ENCODE measurements around the gene FILIP1L. TPM values are rescaled to one million over a fixed set of nuclear protein-coding genes. Genes with fewer than 3 reads are reported as not detected.

FILIP1L gene
- total RNA-seq, 1 donor from 2014 or later: 41.5 TPM

DNA sequence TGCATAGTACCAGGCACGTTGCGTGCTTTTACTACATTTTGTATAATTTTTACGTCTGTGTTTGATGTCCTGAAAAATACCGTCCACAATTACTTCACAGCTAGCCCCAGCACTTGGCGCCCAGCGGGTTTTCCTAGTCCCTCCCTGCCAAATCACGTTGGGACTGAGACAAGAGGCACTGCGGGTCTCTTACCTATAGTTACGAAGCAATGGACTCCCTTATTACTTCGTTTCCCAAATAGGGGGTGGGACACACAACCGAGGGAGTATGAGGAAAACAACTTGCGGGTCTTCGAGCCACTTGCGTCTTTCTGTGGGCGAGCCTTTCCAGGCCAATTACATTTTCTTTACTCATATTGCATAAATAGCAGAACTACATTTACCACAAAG is 297.3 kb downstream of the FILIP1L start:
- intact Hi-C loops (cut with DNase I): no loop called here
- no peaks in the 10 kb centered on the region for H3K36me3 ChIP-seq
- H3K4me1 ChIP-seq: peaks cover 16% of the 10 kb centered on the region
- H3K27me3 ChIP-seq: no peaks in the 10 kb centered on the region
- TF ChIP-seq, protein P1, sequence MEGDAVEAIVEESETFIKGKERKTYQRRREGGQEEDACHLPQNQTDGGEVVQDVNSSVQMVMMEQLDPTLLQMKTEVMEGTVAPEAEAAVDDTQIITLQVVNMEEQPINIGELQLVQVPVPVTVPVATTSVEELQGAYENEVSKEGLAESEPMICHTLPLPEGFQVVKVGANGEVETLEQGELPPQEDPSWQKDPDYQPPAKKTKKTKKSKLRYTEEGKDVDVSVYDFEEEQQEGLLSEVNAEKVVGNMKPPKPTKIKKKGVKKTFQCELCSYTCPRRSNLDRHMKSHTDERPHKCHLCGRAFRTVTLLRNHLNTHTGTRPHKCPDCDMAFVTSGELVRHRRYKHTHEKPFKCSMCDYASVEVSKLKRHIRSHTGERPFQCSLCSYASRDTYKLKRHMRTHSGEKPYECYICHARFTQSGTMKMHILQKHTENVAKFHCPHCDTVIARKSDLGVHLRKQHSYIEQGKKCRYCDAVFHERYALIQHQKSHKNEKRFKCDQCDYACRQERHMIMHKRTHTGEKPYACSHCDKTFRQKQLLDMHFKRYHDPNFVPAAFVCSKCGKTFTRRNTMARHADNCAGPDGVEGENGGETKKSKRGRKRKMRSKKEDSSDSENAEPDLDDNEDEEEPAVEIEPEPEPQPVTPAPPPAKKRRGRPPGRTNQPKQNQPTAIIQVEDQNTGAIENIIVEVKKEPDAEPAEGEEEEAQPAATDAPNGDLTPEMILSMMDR (IDR thresholded peaks at IDR 0.05): no peak
- TF ChIP-seq POLR2AphosphoS5 (IDR thresholded peaks at IDR 0.05; ENCODE audit: insufficient read depth in 1 of 2, low read depth in 1 of 2): no peak
- no peak for TF ChIP-seq POLR2A (IDR thresholded peaks at IDR 0.05)
- H3K4me3 ChIP-seq: peak overlapping the region; percentile 70 to 73
- DNase-seq (ENCODE audit: extremely low spot score in 2 of 2): no peak
- H3K9me3 ChIP-seq: no peaks in the 10 kb centered on the region
- H3K27ac ChIP-seq: peak overlapping the region; percentile 82

- Histone ChIP-seq H3K36me3 (no peaks in the 10 kb centered on the region), H3K27ac (no peak overlapping the region), H3K9me3 (no peaks in the 10 kb centered on the region), H3K27me3 (no peaks in the 10 kb centered on the region), H3K4me3 (no peak overlapping the region), H3K4me1 (no peaks in the 10 kb centered on the region)
- no peak for DNase-seq (ENCODE audit: extremely low spot score in 2 of 2)
- intact Hi-C loops (cut with DNase I): no loop called here
- TF ChIP-seq POLR2A (IDR thresholded peaks at IDR 0.05): no peak
- no peak for TF ChIP-seq POLR2AphosphoS5 (IDR thresholded peaks at IDR 0.05; ENCODE audit: insufficient read depth in 1 of 2, low read depth in 1 of 2)
- TF ChIP-seq, protein P1 (IDR thresholded peaks at IDR 0.05): no peak
Measured at GRCh38 chr3:99810403-99810802, 303.9 kb downstream of the FILIP1L start.

DNA sequence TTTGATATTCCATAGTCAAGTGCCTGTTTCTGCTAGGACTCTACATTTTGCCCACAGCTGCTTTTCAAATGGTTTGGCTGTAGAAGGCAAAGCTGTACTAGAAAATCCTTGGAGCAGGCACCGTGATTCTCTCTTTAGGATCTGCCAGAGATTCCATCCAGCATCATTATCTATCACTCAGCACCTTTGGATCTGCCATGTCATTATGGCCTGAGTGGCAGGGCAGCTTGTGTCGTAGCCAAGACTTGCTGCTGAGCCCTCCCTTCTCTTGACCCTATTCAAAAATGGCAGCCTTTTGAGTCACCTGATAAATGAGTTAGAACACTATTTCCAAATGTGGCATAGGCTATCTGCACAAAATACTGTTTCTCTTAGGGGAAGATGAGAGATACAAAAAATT is 304.7 kb downstream of the FILIP1L start:
- Histone ChIP-seq H3K27ac (no peak overlapping the region), H3K27me3 (no peaks in the 10 kb centered on the region), H3K4me3 (no peak overlapping the region), H3K36me3 (no peaks in the 10 kb centered on the region), H3K9me3 (no peaks in the 10 kb centered on the region), H3K4me1 (no peaks in the 10 kb centered on the region)
- no peak for DNase-seq (ENCODE audit: extremely low spot score in 2 of 2)
- intact Hi-C loops (cut with DNase I): no loop called here
- TF ChIP-seq POLR2A (IDR thresholded peaks at IDR 0.05) (no peak), POLR2AphosphoS5 (IDR thresholded peaks at IDR 0.05; ENCODE audit: insufficient read depth in 1 of 2, low read depth in 1 of 2) (no peak)
- TF ChIP-seq, protein P1 (IDR thresholded peaks at IDR 0.05): no peak

DNA sequence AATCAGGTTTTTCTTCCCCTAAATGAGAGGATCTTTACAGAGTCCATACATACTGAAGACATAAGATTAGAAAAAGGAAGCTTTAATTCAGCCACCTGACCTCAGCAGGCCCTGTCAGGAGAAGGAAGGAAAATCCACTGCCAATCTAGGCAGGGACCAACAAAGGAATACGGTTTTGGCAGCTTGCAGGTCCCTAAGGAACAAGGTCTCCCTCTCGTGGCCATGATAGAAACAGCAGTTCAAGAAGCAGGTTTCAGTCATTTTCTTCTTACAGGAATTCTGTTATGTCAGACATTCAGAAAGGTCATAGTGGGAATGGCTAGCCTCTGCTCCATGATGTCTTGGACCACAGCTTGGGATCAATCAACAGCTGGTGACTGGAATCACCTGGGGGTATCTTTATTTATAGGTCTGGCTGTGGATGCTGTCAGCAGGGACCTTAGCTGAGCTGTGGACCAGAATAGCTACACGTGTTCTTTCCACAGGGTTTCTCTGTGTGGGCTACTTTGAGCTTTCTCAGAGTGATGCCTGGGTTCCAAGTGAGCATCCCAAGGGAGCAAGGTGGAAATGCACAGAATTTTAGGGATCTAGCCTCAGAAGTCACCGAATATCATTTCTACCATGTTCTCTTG is 306.0 kb downstream of the FILIP1L start:
- H3K4me3 ChIP-seq: no peak overlapping the region
- no peaks in the 10 kb centered on the region for H3K9me3 ChIP-seq
- no peak for DNase-seq (ENCODE audit: extremely low spot score in 2 of 2)
- H3K27me3 ChIP-seq: no peaks in the 10 kb centered on the region
- H3K4me1 ChIP-seq: no peaks in the 10 kb centered on the region
- intact Hi-C loops (cut with DNase I): no loop called here
- TF ChIP-seq POLR2AphosphoS5 (IDR thresholded peaks at IDR 0.05; ENCODE audit: insufficient read depth in 1 of 2, low read depth in 1 of 2): no peak
- TF ChIP-seq, protein P1 (IDR thresholded peaks at IDR 0.05): peak in 2 of 3 experiments; percentile 46 to 66
- TF ChIP-seq POLR2A (IDR thresholded peaks at IDR 0.05): no peak
- H3K27ac ChIP-seq: no peak overlapping the region
- H3K36me3 ChIP-seq: no peaks in the 10 kb centered on the region

- intact Hi-C loops (cut with DNase I): no loop called here
- TF ChIP-seq, protein P1 (IDR thresholded peaks at IDR 0.05): no peak
- TF ChIP-seq POLR2AphosphoS5 (IDR thresholded peaks at IDR 0.05; ENCODE audit: insufficient read depth in 1 of 2, low read depth in 1 of 2): no peak
- Histone ChIP-seq H3K36me3 (no peaks in the 10 kb centered on the region), H3K9me3 (no peaks in the 10 kb centered on the region), H3K4me1 (no peaks in the 10 kb centered on the region), H3K27ac (no peak overlapping the region), H3K27me3 (no peaks in the 10 kb centered on the region), H3K4me3 (no peak overlapping the region)
- no peak for DNase-seq (ENCODE audit: extremely low spot score in 2 of 2)
Measured at GRCh38 chr3:99805160-99805559, 309.1 kb downstream of the FILIP1L start.

Data from vagina (tissue), 2 donors.